ENCODE data around the gene TMEM242.

DNA sequence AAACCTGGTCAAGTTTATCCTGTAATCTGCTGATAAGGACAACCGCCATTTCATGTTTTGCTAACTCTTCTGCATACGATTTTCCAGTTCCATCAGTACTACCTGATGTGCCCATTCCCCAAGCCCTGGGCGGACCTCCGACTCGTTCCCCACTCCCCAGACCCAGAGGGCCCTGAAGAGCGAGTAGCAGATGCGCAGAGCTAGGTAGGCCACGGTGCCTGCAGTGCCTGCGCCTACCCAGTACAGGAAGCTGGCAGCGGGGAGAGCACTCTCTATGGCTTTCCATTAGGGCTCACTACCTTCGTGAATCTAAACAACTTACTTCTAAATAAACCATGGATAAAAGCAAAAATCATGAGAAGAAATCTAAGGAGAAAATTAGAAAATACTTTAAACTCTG, 43.3 kb upstream of the TMEM242 start:
- no peak for TF ChIP-seq ARNTL (CRISPR knock-in tag; IDR thresholded peaks at IDR 0.05; ENCODE audit: borderline replicate concordance, low read depth)
- TF ChIP-seq OSR1 (CRISPR knock-in tag; IDR thresholded peaks at IDR 0.05), result no peak
